NCI-H2196 (cell line): ENCODE data around the gene ZNF511.
"Not testable (repeated sequence)": the region's sequence is repeated elsewhere in the genome, so short reads cannot be mapped to it uniquely, and the experiment has no call there.

Source experiments
- DNase-seq: peaks from one replicate; lab custom pipeline; 2025; ENCODE audit not compliant: unreplicated experiment; lab: John Stamatoyannopoulos, UW

Gene ZNF511

GRCh38 chr10:133308421-133309099 lies at the start of gene ZNF511, which contains the start of gene TUBGCP2:
Gene ZNF511, plus strand, starts transcription at chr10:133308914. Its CDS starts 30 bp downstream, at chr10:133308944.
Gene TUBGCP2, minus strand, starts transcription at chr10:133308872. Its CDS starts 5,931 bp downstream, at chr10:133302941.
- peak; percentile 66 for DNase-seq

- no peak for DNase-seq
These were observed 49.1 kb upstream of the ZNF511 start for GRCh38 chr10:133259602-133259989.

- DNase-seq = peak; percentile 30
These were observed 47.6 kb upstream of the ZNF511 start for GRCh38 chr10:133260895-133261725.

GRCh38 chr10:133261726-133262325 lies 46.9 kb upstream of the ZNF511 start:
- peak; percentile 64 for DNase-seq

- no peak for DNase-seq
These were observed 46.0 kb upstream of the ZNF511 start for GRCh38 chr10:133262696-133263095.

- DNase-seq = no peak
These were observed 45.0 kb upstream of the ZNF511 start for GRCh38 chr10:133263674-133264073.

GRCh38 chr10:133264461-133264860 lies 44.3 kb upstream of the ZNF511 start:
- no peak for DNase-seq

GRCh38 chr10:133265052-133265451 lies 43.7 kb upstream of the ZNF511 start:
- not testable (repeated sequence) for DNase-seq

- no peak for DNase-seq
These were observed 42.5 kb upstream of the ZNF511 start for GRCh38 chr10:133266056-133266795.

- DNase-seq = no peak
These were observed 41.4 kb upstream of the ZNF511 start for GRCh38 chr10:133267293-133267692.

- no peak for DNase-seq
These were observed 40.9 kb upstream of the ZNF511 start for GRCh38 chr10:133267829-133268228.

GRCh38 chr10:133268532-133268931 lies 40.2 kb upstream of the ZNF511 start:
- no peak for DNase-seq

GRCh38 chr10:133269367-133269766 lies 39.3 kb upstream of the ZNF511 start:
- no peak for DNase-seq

- DNase-seq = no peak
These were observed 38.5 kb upstream of the ZNF511 start for GRCh38 chr10:133270204-133270603.

- DNase-seq = no peak
These were observed 37.9 kb upstream of the ZNF511 start for GRCh38 chr10:133270773-133271297.

GRCh38 chr10:133271521-133272300 lies 37.0 kb upstream of the ZNF511 start:
- no peak for DNase-seq

- DNase-seq = no peak
These were observed 36.3 kb upstream of the ZNF511 start for GRCh38 chr10:133272301-133272963.

- no peak for DNase-seq
These were observed 35.7 kb upstream of the ZNF511 start for GRCh38 chr10:133272964-133273420.

- no peak for DNase-seq
These were observed 35.1 kb upstream of the ZNF511 start for GRCh38 chr10:133273534-133274143.
